GM06990 (cell line): ENCODE results near the gene UBE2Q2.

Source experiments
- DNase-seq: peaks from one replicate; pipeline ENCODE4 v3.0.0-alpha.2; 2011; ENCODE audit not compliant: insufficient read length; ENCODE audit errors: extremely low read depth
- H3K27me3 ChIP-seq: replicated peaks from 2 replicates; pipeline ENCODE4 v1.6.0; 2011; ENCODE audit warnings: low read length; ENCODE audit not compliant: control insufficient read depth, insufficient read depth
- H3K36me3 ChIP-seq: 2 replicates; pipeline ENCODE4 v1.5.1; 2011; ENCODE audit warnings: low read length; ENCODE audit not compliant: control insufficient read depth, insufficient read depth
- H3K4me3 ChIP-seq: replicated peaks from 2 replicates; pipeline ENCODE4 v1.5.1; 2011; ENCODE audit warnings: low read depth, mild to moderate bottlenecking, control low read depth, low read length
- CTCF ChIP-seq: IDR thresholded peaks from 2 replicates; pipeline ENCODE4 v1.5.1; 2011; ENCODE audit warnings: low read length, control low read depth, mild to moderate bottlenecking, inconsistent platforms; ENCODE audit not compliant: insufficient read depth, poor library complexity, severe bottlenecking

Gene UBE2Q2

GRCh38 chr15:75947092-75947491 lies 103.8 kb downstream of the UBE2Q2 start:
- no peak for DNase-seq
- no peaks in the 10 kb centered on the region for H3K27me3 ChIP-seq
- H3K36me3 ChIP-seq = no peaks in the 10 kb centered on the region
- no peak for TF ChIP-seq CTCF
- H3K4me3 ChIP-seq = no peak overlapping the region

GRCh38 chr15:75948761-75949296 lies 105.6 kb downstream of the UBE2Q2 start:
- no peaks in the 10 kb centered on the region for H3K36me3 ChIP-seq

More at GRCh38 chr15:75948761-75949296, 105.6 kb downstream of the UBE2Q2 start:
- TF ChIP-seq CTCF = no peak
- Histone ChIP-seq H3K27me3 (no peaks in the 10 kb centered on the region), H3K4me3 (no peak overlapping the region)
- DNase-seq = no peak
